CD8-positive, alpha-beta memory T cell (primary cell): ENCODE results near the gene CBFA2T2. TPM values are rescaled to one million over a fixed set of nuclear protein-coding genes. Genes with fewer than 3 reads are reported as not detected.

ENCODE experiments used
- CTCF ChIA-PET: fragments of 350-600 bp; sonication (Branson Sonifier 250); formaldehyde crosslinking; loops from one replicate; lab custom pipeline; 2021; ENCODE audit warnings: antibody characterized with exemption; lab: Charles Lee
- POLR2A ChIA-PET: fragments of 350-600 bp; sonication (Branson Sonifier 250); formaldehyde crosslinking; loops from one replicate; lab custom pipeline; 2021; ENCODE audit warnings: antibody characterized with exemption; lab: Charles Lee
- DNase-seq, 5 donors: peaks; one replicate each; pipeline versions ENCODE4 v3.0.0 to v3.0.0-alpha.2; 2020 to 2022; ENCODE audit warnings: mixed read lengths in 1 of 5
- H3K27ac ChIP-seq: one replicate; pipeline ENCODE4 v1.7.0; 2013; ENCODE audit warnings: low read depth, mild to moderate bottlenecking, low read length, moderate library complexity
- H3K27me3 ChIP-seq: 2 replicates; pipeline ENCODE4 v1.7.0; 2013; ENCODE audit warnings: low read length, mild to moderate bottlenecking; ENCODE audit not compliant: insufficient read depth, poor library complexity, severe bottlenecking
- H3K36me3 ChIP-seq: 2 replicates; pipeline ENCODE4 v1.7.0; 2013; ENCODE audit warnings: mild to moderate bottlenecking, low read length, moderate library complexity; ENCODE audit not compliant: insufficient read depth
- H3K4me1 ChIP-seq: 2 replicates; pipeline ENCODE4 v1.7.0; 2013; ENCODE audit warnings: mild to moderate bottlenecking, low read length, moderate library complexity; ENCODE audit not compliant: insufficient read depth
- H3K4me3 ChIP-seq: 2 replicates; pipeline ENCODE4 v1.7.0; 2013; ENCODE audit warnings: mild to moderate bottlenecking, low read length
- H3K9me3 ChIP-seq: 2 replicates; pipeline ENCODE4 v1.7.0; 2013; ENCODE audit warnings: mild to moderate bottlenecking, low read length
- H3K27ac Mint-ChIP-seq, 8 donors: one replicate each; pipeline ENCODE4 v1.8.0; 2020 to 2021; ENCODE audit warnings: mixed read lengths in 8 of 8, mild to moderate bottlenecking in 6 of 8, inconsistent platforms in 3 of 8, moderate library complexity in 3 of 8
- H3K27me3 Mint-ChIP-seq, 2 donors: one replicate each; pipeline ENCODE4 v1.8.0; 2020 to 2021; ENCODE audit warnings: mixed read lengths in 2 of 2, mild to moderate bottlenecking in 1 of 2, moderate library complexity in 1 of 2
- H3K36me3 Mint-ChIP-seq, 3 donors: one replicate each; pipeline ENCODE4 v1.8.0; 2020 to 2021; ENCODE audit warnings: mixed read lengths in 3 of 3, inconsistent platforms in 1 of 3, mild to moderate bottlenecking in 1 of 3
- H3K4me1 Mint-ChIP-seq, 3 donors: one replicate each; pipeline ENCODE4 v1.8.0; 2020 to 2021; ENCODE audit warnings: mixed read lengths in 3 of 3, inconsistent platforms in 1 of 3, mild to moderate bottlenecking in 1 of 3
- H3K4me3 Mint-ChIP-seq, 7 donors: one replicate each; pipeline ENCODE4 v1.8.0; 2020 to 2021; ENCODE audit warnings: mixed read lengths in 7 of 7, mild to moderate bottlenecking in 6 of 7, moderate library complexity in 4 of 7, inconsistent platforms in 2 of 7
- H3K9me3 Mint-ChIP-seq, 5 donors: one replicate each; pipeline ENCODE4 v1.8.0; 2020 to 2022; ENCODE audit warnings: mixed read lengths in 5 of 5, mild to moderate bottlenecking in 3 of 5, moderate library complexity in 2 of 5, inconsistent platforms in 1 of 5
- polyA plus RNA-seq: library from polyadenylated mRNA; unstranded; fragments of 300-500 nt; fragmentation: Illumina TruSeq; gene quantifications from one replicate; pipeline ENCODE4 v1.2.3, GENCODE V29; 2021
- total RNA-seq, 2 experiments: library from RNA; stranded (reverse); gene quantifications; one replicate each; pipeline ENCODE4 v1.2.3, GENCODE V29; 2021

Gene CBFA2T2
- total and polyA plus RNA-seq, 3 experiments from 2014 or later: 10.7 to 25.8 (median 11.9) TPM

- no peaks in the 10 kb centered on the region for H3K9me3 ChIP-seq
- peaks cover 9 to 17% (median 13%) of the 10 kb centered on the region in 3 donors for H3K4me1 Mint-ChIP-seq
- no peaks in the 10 kb centered on the region for H3K9me3 Mint-ChIP-seq
- no peaks in the 10 kb centered on the region for H3K36me3 ChIP-seq
- DNase-seq: no peak
- H3K27ac ChIP-seq: no peak overlapping the region
- ChIA-PET CTCF (interaction anchor here (13.0 kb wide), 1 partner anchor 7 kb away, joined by 87 read pairs; the partner anchor contains the start of genes ACTL10 and C20orf144), POLR2A (no interaction called here)
- no peaks in the 10 kb centered on the region for H3K27me3 ChIP-seq
- H3K4me3 ChIP-seq: no peak overlapping the region
- no peak overlapping the region for H3K4me3 Mint-ChIP-seq
- peaks cover 0 to 4% (median 0%) of the 10 kb centered on the region in 3 donors for H3K36me3 Mint-ChIP-seq
- H3K4me1 ChIP-seq: peaks cover 11% of the 10 kb centered on the region
- peaks cover 0 to 1% of the 10 kb centered on the region in 2 donors for H3K27me3 Mint-ChIP-seq
- no peak overlapping the region for H3K27ac Mint-ChIP-seq
These were observed 169.0 kb downstream of the CBFA2T2 start for GRCh38 chr20:33658929-33659328.

- no peaks in the 10 kb centered on the region for H3K9me3 ChIP-seq
- no peak overlapping the region for H3K27ac ChIP-seq
- no peak overlapping the region for H3K4me3 ChIP-seq
- peaks cover 0 to 1% of the 10 kb centered on the region in 2 donors for H3K27me3 Mint-ChIP-seq
- peaks cover 14 to 22% (median 17%) of the 10 kb centered on the region in 3 donors for H3K4me1 Mint-ChIP-seq
- no peaks in the 10 kb centered on the region for H3K27me3 ChIP-seq
- H3K36me3 ChIP-seq: no peaks in the 10 kb centered on the region
- H3K9me3 Mint-ChIP-seq: no peaks in the 10 kb centered on the region
- no peak for DNase-seq
- ChIA-PET POLR2A (no interaction called here), CTCF (no interaction called here)
- peaks cover 16% of the 10 kb centered on the region for H3K4me1 ChIP-seq
- H3K4me3 Mint-ChIP-seq: no peak overlapping the region
- H3K36me3 Mint-ChIP-seq: peaks cover 0 to 4% (median 0%) of the 10 kb centered on the region in 3 donors
- no peak overlapping the region for H3K27ac Mint-ChIP-seq
These were observed 169.6 kb downstream of the CBFA2T2 start for GRCh38 chr20:33659341-33660034.

GRCh38 chr20:33660035-33660684 is 170.3 kb downstream of the CBFA2T2 start:
- no peak for DNase-seq
- H3K9me3 Mint-ChIP-seq: no peaks in the 10 kb centered on the region
- H3K27me3 Mint-ChIP-seq: no peaks in the 10 kb centered on the region
- Histone ChIP-seq H3K4me1 (peaks cover 18% of the 10 kb centered on the region), H3K9me3 (no peaks in the 10 kb centered on the region), H3K36me3 (no peaks in the 10 kb centered on the region), H3K27ac (no peak overlapping the region), H3K4me3 (no peak overlapping the region), H3K27me3 (no peaks in the 10 kb centered on the region)
- no peak overlapping the region for H3K27ac Mint-ChIP-seq
- peaks cover 0 to 4% (median 0%) of the 10 kb centered on the region in 3 donors for H3K36me3 Mint-ChIP-seq
- H3K4me3 Mint-ChIP-seq: no peak overlapping the region
- POLR2A ChIA-PET: no interaction called here
- H3K4me1 Mint-ChIP-seq: peaks cover 21 to 29% (median 23%) of the 10 kb centered on the region in 3 donors
- CTCF ChIA-PET: no interaction called here

GRCh38 chr20:33660685-33661058 is 170.8 kb downstream of the CBFA2T2 start:
- H3K9me3 Mint-ChIP-seq: no peaks in the 10 kb centered on the region
- no peak for DNase-seq
- H3K27ac Mint-ChIP-seq: peak overlapping the region in 3 of 8 donors; percentile 42 to 91 (median 50)
- peaks cover 18% of the 10 kb centered on the region for H3K4me1 ChIP-seq
- H3K9me3 ChIP-seq: no peaks in the 10 kb centered on the region
- no peaks in the 10 kb centered on the region for H3K27me3 ChIP-seq
- peaks cover 0 to 4% (median 0%) of the 10 kb centered on the region in 3 donors for H3K36me3 Mint-ChIP-seq
- no peak overlapping the region for H3K4me3 Mint-ChIP-seq
- H3K4me1 Mint-ChIP-seq: peaks cover 25 to 34% (median 26%) of the 10 kb centered on the region in 3 donors
- CTCF ChIA-PET: no interaction called here
- no peaks in the 10 kb centered on the region for H3K27me3 Mint-ChIP-seq
- H3K4me3 ChIP-seq: no peak overlapping the region
- H3K27ac ChIP-seq: no peak overlapping the region
- no peaks in the 10 kb centered on the region for H3K36me3 ChIP-seq
- POLR2A ChIA-PET: no interaction called here

- Mint-ChIP-seq H3K4me1 (peaks cover 31 to 42% (median 31%) of the 10 kb centered on the region in 3 donors), H3K27ac (peak within 1 kb of the TSS; percentile 77 to 97 (median 90)), H3K4me3 (peak within 1 kb of the TSS; percentile 81 to 93 (median 85)), H3K36me3 (peaks cover 0 to 8% (median 0%) of the 10 kb centered on the region in 3 donors), H3K9me3 (no peaks in the 10 kb centered on the region), H3K27me3 (no peaks in the 10 kb centered on the region)
- ChIA-PET POLR2A (interaction anchor here (0.5 to 1.6 kb wide), 2 partner anchors 104 to 450 kb away, joined by 3 to 7 read pairs; partner anchors contain the start of gene EIF2S2), CTCF (interaction anchor here (1.1 to 7.2 kb wide), 2 partner anchors 10 to 17 kb away, joined by 4 to 87 read pairs; no protein-coding TSS in a partner anchor)
- Histone ChIP-seq H3K27me3 (no peaks in the 10 kb centered on the region), H3K27ac (peak within 1 kb of the TSS; percentile 89), H3K4me3 (peak within 1 kb of the TSS; percentile 73), H3K9me3 (no peaks in the 10 kb centered on the region), H3K36me3 (no peaks in the 10 kb centered on the region), H3K4me1 (peaks cover 25% of the 10 kb centered on the region)
- no peak for DNase-seq
These were observed 172.3 kb downstream of the CBFA2T2 start, which contains the start of gene C20orf144 for GRCh38 chr20:33662172-33662571. Gene C20orf144 (plus strand): TSS chr20:33662327. CDS start chr20:33662346, 19 bp downstream.

GRCh38 chr20:33663161-33664084 is 173.5 kb downstream of the CBFA2T2 start:
- Histone ChIP-seq H3K27me3 (no peaks in the 10 kb centered on the region), H3K36me3 (no peaks in the 10 kb centered on the region), H3K4me1 (peaks cover 30% of the 10 kb centered on the region), H3K4me3 (peak overlapping the region; percentile 73), H3K9me3 (no peaks in the 10 kb centered on the region), H3K27ac (peak overlapping the region; percentile 89)
- DNase-seq: peak; percentile 77 to 89 (median 78)
- H3K4me1 Mint-ChIP-seq: peaks cover 34 to 48% (median 36%) of the 10 kb centered on the region in 3 donors
- peak overlapping the region; percentile 89 to 98 (median 94) for H3K27ac Mint-ChIP-seq
- peak overlapping the region; percentile 81 to 93 (median 85) for H3K4me3 Mint-ChIP-seq
- H3K36me3 Mint-ChIP-seq: peaks cover 0 to 9% (median 0%) of the 10 kb centered on the region in 3 donors
- H3K9me3 Mint-ChIP-seq: no peaks in the 10 kb centered on the region
- CTCF ChIA-PET: interaction anchor here (1.2 to 7.2 kb wide), 7 partner anchors 11 to 206 kb away, joined by 3 to 87 read pairs (median 5); no protein-coding TSS in a partner anchor
- POLR2A ChIA-PET: interaction anchor here (0.5 to 2.8 kb wide), 13 partner anchors 9 to 449 kb away, joined by 3 to 16 read pairs (median 4); partner anchors contain the start of genes CBFA2T2, EIF2S2, PXMP4 and RALY
- H3K27me3 Mint-ChIP-seq: no peaks in the 10 kb centered on the region

- Mint-ChIP-seq H3K4me3 (peak overlapping the region; percentile 81 to 93 (median 85)), H3K27me3 (no peaks in the 10 kb centered on the region), H3K4me1 (peaks cover 34 to 54% (median 37%) of the 10 kb centered on the region in 3 donors), H3K9me3 (no peaks in the 10 kb centered on the region), H3K27ac (peak overlapping the region; percentile 89 to 98 (median 94)), H3K36me3 (peaks cover 0 to 5% (median 0%) of the 10 kb centered on the region in 3 donors)
- Histone ChIP-seq H3K9me3 (no peaks in the 10 kb centered on the region), H3K27ac (peak overlapping the region; percentile 89), H3K27me3 (no peaks in the 10 kb centered on the region), H3K36me3 (no peaks in the 10 kb centered on the region), H3K4me3 (peak overlapping the region; percentile 73), H3K4me1 (peaks cover 33% of the 10 kb centered on the region)
- no peak for DNase-seq
- CTCF ChIA-PET: interaction anchor here (0.7 to 7.2 kb wide), 10 partner anchors 12 to 221 kb away, joined by 3 to 87 read pairs (median 4); partner anchors contain the start of genes CBFA2T2 and SNTA1
- POLR2A ChIA-PET: interaction anchor here (0.6 to 2.8 kb wide), 7 partner anchors 10 to 307 kb away, joined by 3 to 16 read pairs (median 4); partner anchors contain the start of genes CBFA2T2, PXMP4 and SNTA1
These were observed 174.3 kb downstream of the CBFA2T2 start for GRCh38 chr20:33664085-33664761.
